ENCODE results near the gene MSI2.

DNA sequence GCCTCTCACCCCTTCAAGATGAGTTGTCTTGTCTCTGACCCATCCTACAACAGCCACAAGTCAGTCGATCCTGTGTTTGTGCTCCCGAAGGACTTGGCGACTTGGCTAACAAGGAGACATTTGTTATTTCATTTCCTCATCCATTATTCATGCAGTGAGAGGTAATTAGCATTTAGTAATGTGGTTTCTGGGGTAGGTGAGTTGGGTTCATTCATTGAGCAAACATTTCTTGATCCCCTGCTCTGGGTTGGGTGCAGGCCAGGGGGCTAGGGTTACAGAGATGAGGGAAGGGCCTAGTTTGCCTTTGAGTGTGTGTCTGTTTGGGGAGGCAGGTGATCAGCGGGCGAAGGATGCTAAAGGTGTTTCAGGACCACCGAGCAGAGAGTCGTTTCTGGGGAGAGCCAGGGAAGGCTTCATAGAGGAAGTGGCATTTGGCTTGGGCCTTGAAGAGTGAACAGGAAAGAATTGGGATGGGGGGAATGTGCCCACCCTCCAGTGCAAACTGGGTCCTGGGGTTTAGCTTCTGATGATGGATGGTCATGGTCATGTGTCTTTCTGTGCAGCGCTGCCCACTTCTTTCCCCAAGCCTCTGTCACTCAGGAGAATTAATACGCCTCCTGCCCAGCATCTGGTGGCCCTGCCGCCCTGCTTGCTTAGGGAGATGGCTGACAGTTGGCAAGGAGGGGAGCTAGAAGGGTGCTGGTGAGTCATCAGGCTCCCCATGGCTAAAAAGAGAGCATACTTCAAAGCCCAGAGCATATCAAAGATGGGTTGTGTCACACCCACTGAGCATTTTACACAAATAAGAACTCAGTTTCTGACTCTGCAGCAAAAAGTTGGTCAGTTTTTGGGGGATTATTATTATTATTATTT, 38.5 kb downstream of the MSI2 start:
- TF ChIP-seq, protein P1, sequence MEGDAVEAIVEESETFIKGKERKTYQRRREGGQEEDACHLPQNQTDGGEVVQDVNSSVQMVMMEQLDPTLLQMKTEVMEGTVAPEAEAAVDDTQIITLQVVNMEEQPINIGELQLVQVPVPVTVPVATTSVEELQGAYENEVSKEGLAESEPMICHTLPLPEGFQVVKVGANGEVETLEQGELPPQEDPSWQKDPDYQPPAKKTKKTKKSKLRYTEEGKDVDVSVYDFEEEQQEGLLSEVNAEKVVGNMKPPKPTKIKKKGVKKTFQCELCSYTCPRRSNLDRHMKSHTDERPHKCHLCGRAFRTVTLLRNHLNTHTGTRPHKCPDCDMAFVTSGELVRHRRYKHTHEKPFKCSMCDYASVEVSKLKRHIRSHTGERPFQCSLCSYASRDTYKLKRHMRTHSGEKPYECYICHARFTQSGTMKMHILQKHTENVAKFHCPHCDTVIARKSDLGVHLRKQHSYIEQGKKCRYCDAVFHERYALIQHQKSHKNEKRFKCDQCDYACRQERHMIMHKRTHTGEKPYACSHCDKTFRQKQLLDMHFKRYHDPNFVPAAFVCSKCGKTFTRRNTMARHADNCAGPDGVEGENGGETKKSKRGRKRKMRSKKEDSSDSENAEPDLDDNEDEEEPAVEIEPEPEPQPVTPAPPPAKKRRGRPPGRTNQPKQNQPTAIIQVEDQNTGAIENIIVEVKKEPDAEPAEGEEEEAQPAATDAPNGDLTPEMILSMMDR (IDR thresholded peaks at IDR 0.05; ENCODE audit: insufficient read depth, low read depth, low read length), result no peak
- no peak for TF ChIP-seq EZH2 (IDR thresholded peaks at IDR 0.05; ENCODE audit: insufficient read depth, low read length)
